Measurements from ENCODE around the gene PPP1R12C.

The PPP1R12C gene

DNA sequence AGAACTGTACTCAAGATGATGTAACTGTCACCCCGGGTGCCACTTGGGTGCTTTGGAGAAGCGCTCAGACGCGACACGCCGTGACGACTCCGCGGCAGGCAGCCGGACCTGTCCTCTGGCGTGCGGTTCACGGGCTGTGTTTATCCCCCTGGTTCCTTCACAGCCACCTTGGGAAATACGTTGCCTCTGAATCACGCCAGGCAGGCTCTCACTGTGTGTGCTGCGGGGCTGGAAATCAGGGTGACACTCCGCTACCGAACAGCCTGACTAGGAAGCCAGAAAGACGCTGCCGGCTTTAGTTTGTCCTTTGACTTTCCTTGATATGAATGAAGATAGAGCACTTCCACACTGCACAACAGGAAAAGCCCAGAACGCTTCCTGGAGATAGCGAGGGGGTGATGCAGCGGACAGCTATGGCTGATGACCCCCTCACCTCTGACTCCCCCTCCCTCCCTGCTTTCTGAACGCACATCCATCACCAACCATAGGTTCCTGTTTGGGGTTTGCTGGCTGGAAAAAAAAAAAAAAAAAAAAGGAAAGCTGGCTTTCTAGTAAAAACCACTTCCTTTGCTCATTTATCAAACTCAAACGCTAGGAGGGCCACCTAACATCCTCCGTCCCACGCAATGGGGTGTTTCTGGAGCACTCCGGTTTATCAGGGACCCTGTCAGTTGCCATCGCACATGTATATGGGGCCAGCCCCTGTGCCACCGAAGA lies 75.7 kb downstream of the PPP1R12C start:
- no peak for DNase-seq

DNA sequence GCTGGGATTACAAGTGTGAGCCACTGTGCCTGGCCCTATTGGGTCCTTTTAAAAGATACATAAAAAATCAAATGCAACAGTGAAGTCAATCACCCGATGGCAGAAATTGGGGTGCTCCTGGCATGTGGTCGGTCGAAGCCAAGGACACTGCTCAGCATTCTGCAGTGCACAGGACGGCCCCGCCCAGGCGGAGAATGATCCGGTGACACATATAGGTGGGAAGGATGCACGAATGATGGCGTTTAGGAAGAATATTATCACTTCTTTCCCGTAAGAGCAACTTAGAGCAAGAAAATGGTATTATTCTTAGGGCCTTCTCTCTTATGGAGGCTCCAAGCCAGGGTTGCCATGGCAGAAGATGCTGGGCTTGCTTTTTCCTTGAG lies 76.2 kb downstream of the PPP1R12C start:
- DNase-seq = no peak
